Measurements from ENCODE around the gene WNT7B.

WNT7B gene

DNA sequence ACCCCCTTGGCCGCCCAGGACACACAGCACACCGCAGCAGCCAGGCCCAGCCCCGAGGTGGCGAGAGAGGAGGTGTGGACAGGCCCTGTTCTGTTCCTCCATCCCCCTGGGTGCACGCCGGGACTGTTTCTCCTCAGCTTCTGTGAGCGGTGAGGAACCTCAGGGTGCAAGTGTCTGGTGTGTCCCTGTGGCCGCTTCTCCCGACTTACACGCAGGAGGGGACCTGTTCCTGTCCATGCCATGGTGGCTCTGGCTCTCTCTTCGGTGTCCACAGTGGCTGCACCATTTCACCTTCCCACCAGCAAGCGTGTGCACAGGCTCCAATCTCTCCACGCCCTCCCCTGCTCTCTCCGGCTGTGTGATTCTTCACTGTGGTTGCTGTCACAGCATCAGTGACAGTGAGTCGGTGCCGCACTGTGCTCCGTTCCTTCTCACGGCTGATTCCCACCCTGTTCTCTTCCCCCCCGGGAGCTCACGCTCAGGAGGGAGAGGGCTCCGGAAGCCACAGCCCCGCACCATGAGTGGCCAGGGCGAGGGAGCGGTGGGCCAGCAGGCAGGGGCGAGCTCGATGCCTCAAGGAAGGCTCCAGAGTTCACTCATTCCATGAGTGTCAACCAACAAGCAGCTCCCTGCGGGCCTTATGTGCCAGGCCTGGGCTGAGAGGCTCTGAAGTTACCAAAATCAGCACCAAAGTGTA, 18.6 kb upstream of the WNT7B start:
- no peak for DNase-seq (ENCODE audit: low read depth in 2 of 2)

DNA sequence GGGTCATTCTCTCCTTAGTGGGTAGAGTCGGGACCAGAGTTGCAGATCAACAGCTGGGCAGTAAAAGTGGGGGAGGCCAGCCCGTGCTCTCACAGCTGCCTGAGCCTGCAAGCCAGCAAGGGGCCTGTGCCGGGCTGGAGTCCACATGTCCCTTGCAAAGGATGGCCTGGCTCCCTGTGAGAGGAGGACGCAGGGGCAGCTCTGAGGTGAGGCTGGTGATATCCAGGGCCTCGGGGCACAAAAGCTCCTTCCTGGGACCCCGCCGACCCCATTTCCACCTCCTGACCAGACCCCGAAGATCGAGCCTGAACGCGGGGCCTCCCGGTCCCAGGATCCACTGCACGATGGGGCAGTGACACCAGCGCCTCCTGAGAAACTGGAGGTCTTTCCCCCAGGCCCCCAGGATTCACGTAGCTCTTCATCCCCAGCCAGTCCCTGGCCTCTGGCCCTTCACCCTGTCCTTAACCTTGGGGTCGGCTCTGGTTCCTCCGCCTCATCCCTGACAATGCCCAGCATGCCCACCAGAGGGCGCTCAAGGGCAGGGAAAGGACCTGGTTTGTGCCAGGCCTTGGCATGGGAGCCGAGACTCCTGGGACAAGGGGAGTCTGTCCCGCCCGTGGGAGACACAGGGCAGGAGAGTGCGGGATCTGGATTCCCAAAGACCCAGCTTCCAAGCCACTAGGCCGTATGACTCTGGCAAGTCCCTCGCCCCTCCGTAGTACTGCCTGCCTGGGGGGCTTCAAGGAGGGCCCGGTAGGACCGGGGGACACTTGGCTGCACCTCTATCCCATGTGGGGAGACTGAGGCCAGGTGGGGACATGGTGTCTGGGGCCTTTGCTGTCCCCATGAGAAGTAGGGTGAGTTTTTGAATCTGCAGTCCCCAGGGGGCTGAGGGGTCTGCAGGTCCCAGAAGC, 17.8 kb upstream of the WNT7B start:
- peak; percentile 79 for DNase-seq (ENCODE audit: low read depth in 2 of 2)

DNA sequence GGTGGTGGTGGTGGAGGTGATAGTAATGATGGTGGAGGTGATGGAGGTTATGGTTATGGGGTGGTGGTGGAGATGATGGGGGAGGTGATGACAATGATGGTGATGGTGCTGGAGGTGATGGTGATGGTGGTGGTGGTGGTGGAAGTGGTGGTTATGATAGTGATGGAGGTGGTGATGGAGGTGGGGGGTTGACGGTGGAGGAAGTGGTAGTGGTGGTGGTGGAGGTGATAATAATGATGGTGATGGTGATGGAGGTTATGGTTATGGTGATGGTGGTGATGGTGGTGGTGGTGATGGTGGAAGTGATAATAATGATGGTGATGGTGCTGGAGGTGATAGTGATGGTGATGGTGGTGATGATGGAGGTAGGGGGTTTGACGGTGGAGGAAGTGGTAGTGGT, 16.9 kb upstream of the WNT7B start:
- DNase-seq (ENCODE audit: low read depth in 2 of 2): no peak

DNA sequence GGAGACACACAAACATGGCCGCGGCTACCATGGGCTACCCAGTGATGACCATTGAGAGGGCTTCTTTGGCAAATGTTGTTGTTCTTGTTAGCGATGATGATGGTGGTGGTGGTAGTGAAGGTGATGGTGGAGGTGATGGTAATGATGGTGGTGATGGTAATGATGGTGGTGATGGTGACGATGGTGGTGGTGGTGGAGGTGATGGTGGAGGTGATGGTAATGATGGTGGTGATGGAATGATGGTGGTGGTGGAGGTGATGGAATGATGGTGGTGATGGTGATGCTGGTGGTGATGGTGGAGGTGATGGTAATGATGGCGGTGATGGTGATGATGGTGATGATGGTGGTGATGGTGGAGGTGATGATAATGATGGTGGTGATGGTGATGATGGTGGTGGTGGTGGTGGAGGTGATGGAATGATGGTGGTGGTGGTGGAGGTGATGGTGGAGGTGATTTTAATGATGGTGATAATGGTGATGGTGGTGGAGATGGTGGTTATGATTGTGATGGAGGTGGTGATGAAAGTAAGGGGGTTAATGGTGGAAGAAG, 16.3 kb upstream of the WNT7B start:
- no peak for DNase-seq (ENCODE audit: low read depth in 2 of 2)

DNA sequence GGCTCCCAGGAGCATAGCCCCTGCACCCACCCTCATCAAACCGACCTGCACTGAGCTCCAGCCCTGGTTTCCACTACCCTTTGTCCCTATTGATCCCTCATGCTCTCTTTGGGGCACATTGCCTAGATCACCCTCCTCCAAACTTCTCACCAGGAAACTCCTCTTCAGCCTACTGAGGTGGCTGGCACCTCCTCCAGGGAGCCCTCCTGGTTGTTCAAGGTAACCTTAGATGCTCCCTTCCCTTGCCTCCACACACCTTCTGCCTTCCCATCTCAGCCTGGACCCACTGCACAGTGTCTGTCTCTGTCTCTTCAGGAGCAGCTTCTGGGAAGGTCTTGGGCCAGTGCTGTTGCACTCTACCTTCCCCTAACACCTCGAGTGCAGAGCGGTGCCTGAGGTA, 15.8 kb upstream of the WNT7B start:
- DNase-seq (ENCODE audit: low read depth in 2 of 2): no peak

DNA sequence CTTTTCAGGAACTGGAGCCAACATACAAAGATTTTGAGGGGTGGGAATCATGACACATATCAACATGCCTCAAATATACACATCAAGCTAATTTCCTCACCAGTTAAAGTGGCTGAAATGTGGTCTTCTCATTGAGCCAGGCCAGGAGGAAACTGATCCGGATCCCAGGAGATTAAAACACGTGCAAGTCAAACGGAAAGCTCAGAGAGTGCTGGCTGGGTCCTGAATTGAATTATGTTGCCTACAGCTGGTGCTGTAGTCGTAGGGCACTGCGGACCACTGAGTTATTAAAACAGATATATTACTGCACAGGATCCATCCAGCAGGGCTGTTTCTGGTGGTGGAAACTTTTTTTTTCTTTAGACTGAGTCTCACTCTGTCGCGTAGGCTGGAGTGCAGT, 14.1 kb upstream of the WNT7B start:
- no peak for DNase-seq (ENCODE audit: low read depth in 2 of 2)

DNA sequence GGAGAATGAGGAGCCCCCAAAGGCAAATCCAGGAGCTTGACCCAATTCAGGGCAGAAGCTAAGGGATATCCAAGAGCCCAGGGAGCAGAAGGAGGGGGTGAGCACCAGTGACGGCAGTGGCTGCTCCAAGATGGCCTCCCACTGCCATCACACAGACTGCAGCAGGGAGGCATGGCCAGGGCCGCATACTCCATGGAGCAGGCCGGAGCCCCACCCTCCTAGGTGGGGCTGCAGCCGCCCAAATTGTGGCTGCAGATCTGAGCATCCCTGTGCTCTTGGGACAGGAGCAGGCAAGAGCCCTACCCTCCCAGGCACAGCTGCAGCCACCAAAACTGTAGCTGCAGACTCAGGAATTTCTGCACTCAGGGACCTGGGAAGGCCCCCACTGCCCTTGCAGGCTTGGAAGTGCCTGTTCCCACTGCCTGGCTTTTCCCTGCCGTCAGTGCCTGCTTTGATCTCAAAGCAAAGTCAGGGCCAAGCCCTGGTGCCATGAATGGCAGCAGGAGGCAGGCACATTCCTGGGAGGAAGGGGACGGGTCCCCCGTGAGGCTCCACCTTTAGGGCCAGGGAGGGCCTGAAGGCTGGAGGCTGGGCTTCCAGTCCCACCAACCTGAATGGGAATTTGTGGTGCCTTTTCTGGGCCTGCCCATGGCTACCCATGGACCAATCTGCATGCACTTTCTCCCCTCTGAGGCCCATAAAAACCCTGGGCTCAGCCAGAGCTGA, 10.3 kb upstream of the WNT7B start:
- no peak for DNase-seq (ENCODE audit: low read depth in 2 of 2)

DNA sequence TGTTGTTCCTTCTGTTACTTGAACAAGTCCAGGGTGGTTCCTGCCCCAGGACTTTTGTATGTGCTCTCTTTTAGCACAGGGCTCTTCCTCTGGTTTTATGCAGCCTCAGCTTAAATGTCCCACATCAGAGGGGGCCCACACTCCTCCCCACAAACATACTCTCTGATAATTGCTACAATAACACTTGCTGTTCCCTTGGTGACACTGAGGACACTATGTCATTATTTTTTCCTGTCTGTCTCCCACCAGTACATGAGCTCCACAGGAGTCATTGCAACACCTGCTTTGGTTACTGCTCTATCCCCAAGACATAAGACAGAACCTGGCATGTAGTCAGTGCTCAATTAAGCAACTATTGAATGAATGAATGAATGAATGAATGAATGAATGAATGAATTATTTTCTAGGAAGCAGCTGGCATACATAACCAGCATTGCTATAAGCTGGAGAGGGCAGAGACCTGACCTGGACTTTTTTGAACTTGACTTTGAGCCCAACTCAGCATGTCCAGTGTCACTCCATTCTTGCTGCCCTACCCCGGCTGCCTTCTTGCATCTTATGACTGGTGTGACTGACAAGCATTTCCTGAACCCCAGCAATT, 7.5 kb upstream of the WNT7B start:
- DNase-seq (ENCODE audit: low read depth in 2 of 2): no peak

DNA sequence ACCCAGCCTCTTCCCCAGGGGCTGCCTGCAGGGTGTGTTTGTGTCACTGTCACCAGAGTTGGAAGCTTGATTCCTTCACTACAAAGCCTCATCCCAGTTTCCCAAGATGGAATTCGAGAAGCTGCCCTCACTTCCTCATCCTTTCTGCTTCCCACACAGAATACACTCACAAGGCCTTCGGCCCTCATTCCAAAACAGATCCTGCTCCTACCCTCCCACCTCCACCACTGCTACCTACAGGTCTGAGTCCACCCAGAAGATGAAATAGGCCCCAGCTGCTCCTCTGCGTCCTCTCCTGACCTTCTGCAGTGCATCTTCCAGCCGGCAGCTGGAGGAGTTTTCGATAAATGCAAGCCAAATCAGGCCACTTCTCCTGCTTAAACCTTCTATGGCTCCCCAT, 6.8 kb upstream of the WNT7B start:
- DNase-seq (ENCODE audit: low read depth in 2 of 2): no peak

DNA sequence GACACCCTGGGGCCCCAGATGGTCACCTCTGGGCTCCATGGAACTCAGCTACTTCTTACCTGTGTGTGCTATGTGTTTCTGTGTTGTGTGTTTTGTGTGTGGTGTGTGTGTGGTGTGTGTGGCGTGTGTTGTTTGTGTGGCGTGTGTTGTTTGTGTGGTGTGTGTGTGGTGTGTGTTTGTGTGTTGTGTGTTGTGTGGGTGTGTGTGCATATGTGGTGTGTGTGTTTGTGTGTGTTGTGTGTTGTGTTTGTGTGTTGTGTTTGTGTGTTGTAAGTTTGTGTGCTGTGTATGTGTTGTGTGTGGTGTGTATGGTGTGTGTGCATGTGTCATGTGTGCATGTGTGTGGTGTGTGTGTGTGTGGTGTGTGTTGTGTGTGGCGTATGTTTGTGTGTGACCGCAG, 3.8 kb upstream of the WNT7B start:
- DNase-seq (ENCODE audit: low read depth in 2 of 2): no peak

DNA sequence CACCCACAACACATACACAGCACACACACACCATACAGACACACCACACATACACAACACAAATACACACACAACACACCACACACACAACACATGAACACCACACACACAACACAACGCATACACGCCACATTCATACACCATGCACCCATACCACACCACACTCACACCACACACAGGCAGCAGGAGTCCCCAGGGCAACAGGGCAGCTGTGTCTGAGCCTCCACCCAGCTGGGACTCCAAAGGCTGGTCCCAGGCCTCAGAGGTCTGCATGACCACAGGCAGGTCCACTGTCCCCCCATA, 3.3 kb upstream of the WNT7B start:
- DNase-seq (ENCODE audit: low read depth in 2 of 2): no peak

DNA sequence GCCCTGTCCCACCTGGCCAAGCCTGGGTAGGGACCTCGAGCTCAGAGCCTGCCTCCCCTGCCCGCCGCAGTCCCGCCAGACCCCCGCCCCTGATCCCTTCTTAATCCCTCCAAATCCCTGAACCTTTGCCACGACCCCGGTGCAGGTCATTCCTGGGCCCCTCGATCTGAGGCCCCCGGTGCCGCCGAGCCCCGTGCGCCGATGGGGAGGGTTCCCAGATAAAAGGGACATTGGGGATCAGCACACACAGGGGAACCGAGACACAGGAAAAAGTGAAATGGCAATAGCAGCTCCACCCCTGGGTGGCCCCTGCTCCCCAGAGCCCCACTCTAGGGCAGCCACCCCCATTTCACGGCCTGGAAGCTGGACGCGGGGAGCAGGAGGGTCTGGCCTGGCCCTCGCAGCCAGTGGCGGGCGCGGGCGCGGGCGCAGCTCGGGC, 1.3 kb upstream of the WNT7B start:
- no peak for DNase-seq (ENCODE audit: low read depth in 2 of 2)

DNA sequence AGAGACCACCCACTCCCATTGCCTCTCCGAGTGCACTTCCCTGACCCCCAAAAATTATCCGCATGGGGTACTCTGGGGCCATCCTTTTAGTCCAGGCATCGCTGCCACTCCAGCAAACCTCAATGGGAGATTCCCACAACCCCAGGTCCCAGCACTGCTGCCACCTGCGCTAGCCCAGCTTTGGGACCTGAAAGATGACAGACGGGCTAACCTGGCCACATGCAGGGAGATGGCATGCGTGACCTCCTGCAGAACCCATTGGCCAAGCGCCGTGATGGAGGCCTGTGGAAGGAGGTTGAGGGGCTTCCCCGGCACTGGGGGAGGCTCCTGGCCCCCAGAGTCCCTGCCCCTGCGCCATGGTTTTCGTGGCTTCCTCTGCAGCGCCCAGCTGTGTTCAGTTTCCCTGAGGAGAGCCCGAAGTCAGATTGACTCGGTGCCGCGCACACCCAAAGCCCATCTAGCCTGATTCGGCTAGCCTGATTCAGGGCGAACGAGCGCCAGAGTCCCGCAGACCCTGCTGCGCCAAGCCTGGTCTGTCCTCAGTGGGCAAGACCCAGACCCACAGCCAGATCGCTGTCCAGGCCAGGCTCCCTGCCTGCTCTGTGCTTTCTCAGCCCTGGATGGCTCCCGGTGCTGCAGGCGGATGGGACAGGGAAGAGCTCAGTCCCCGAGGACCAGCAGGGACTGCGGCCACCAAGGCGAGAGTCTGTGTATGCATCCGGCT, 751 bp upstream of the WNT7B start:
- DNase-seq (ENCODE audit: low read depth in 2 of 2): no peak

DNA sequence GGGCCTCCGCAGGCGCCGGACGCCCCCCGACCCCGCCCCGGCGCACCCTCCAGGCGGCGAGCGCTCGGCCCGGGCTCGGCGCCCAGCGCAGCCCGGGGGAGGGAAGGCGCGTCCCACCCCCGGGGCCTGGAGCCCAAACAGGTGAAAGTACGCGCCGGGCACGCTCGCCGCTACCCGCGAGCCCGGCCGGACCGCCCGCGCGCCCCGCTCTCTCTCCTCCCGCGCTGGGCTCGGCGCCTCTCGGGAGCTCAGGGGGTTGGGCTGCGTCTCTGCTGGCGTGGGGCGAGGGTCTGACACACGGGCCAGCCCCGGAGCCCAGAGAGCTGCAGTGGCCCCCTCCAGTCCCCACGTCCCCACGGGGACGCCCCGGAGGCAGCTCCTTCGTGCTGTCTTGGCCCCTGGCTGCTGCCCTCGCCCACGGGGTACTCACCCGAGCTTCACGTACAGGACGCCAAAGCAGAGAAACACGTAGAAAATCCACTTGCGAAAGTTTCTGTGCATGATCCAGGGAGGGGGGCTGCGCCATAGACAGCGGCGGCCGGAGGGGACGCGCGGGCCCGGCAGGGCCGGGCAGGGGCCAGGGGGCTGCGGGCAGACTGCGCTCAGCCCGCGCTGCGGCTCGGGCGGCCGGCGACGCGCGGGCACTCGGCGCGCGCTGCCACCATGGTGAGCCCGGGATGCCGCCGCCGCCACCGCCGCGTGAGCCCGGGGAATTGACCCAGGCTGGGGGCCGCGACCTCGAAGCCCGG, 534 bp downstream of the WNT7B start:
- no peak for DNase-seq (ENCODE audit: low read depth in 2 of 2)

DNA sequence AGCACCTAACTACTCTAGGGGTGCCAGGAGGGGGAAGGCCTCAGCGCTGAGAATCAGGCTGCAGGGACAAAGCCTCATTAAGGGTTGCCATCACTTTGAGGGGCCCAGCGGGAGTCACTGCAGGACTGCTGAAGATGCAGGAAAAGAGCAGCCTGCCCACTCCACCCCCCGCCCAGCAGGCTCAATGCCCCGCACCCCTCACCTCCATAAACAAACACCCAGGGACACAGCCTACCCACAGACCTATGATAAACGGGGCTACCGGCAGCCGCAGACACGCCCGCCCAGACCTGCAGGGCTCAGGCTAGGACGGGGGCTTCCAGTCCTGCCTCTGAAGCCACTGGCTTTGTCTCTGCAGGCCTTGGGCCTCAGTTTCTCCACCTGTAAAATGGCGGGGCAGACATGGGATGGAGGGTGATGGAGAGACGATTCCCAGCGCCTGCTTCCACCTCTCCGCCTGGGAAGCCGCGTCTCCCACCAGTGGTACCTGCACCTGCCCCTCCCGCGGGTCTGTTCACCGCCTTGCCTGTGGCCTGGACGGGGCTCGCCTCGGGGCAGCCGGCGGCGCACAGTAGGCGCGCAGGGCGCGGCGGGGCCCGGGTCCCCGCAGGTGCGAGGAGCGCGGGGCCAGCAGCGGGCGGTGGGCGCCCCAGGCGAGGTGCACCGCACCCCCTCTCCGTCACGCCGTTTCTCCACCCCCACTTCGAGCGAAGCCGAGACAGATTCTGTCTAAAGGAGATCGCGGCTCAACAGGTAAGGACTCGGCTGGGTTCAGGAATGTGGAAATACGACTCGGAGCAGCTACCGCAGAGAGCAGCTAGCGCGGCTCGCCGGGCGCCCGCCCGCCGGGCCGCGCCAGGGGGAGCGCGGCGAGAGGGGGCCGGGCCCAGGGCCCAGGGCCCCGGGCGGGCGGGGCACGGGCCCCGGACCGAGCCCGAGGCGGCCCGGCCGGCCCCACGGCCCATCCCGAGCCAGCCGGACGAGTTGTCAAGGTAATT, 1.5 kb downstream of the WNT7B start:
- no peak for DNase-seq (ENCODE audit: low read depth in 2 of 2)

DNA sequence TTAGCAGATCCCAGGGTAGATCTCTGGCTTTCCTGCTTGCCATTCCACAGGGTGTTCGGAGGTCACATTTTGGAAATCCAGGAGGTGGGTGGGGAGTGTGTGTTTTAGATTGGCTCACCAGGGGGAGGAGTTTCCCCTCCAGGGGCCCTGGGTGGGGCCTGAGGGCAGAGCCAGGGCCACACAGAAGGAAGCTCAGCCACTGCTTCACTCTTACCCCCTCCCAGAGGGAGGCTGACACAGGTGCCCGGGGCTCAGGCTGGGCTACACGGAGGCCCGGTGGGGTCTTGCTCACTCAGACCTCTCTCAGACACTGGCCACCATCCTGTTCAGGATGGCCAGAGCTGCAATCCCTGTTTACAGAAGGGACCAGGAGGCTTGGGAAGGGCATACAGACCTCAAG, 2.5 kb downstream of the WNT7B start:
- no peak for DNase-seq (ENCODE audit: low read depth in 2 of 2)

DNA sequence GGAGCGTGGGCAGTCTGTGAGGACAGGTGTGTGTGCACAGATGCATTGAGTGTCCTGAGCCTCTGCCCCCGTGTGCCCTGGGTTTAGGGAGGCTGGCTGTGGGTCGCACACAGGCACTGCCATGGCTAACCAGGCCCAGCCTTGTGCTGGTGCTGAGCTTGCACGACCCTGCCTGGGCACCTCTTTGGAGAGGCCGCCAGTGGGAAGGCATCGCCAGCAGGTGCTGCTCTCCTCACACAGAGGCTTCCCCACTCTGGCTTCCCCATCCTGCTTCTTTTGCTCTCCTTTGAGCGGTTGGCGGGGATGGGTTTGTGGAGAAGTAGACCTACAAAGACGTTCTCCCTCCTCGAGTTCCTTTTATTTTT, 4.1 kb downstream of the WNT7B start:
- DNase-seq (ENCODE audit: low read depth in 2 of 2): no peak

DNA sequence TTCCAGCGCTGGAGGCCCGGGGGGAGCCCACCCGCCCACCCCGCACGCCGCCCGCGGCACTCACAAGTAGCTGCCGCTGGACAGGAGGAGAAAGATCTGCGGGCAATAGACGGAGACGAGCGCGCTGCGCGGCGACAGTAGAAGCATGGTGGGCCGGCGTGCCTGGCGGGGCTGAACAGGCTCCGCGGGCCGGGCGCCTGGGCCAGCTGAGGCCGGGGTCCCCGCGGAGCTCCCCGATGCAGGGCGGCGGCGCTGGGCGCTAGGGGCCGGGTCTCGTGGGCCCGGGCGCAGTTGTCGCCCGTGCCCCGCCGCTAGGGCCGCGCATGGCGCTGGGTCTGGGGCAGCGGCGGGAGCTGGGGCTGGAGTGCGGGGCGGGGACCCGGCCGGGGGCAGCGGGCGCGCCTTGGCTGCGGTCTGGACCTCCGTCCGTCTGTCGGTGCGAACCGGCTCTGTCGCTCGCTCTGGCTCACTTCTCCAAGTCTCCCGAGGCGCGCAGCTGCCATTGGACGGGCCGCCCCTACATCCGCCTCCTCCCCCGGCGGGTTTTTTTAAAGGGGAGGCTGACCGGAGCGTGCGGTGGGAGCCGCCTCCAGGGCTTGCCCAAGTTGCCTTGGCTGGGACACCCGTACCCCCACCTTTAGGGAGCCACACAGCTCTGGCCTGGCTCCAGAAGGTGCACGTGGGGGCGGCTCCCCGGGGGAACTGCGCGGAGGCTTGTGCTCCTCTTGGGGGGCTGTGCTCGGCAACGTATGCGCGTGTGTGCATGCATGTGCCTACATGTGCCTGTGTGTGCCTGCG, 4.7 kb downstream of the WNT7B start:
- DNase-seq (ENCODE audit: low read depth in 2 of 2): no peak

All from stimulated activated CD4-positive, alpha-beta T cell treated with anti-CD3 and anti-CD28 coated beads, Interleukin-1b, Interleukin-23, amount 100 ng/mL, for 4 hours (primary cell).